GM15510 (cell line): ENCODE results near the gene HHIPL1.

Experiments
- POLR2A ChIP-seq: IDR thresholded peaks from 3 replicates; pipeline ENCODE4 v1.6.1; 2011; ENCODE audit warnings: borderline replicate concordance; ENCODE audit not compliant: insufficient read length; ENCODE audit errors: extremely low read depth

Gene HHIPL1

GRCh38 chr14:99672506-99673304, 27.8 kb downstream of the HHIPL1 start:
- TF ChIP-seq POLR2A, result no peak

GRCh38 chr14:99673305-99674063, 28.6 kb downstream of the HHIPL1 start:
- TF ChIP-seq POLR2A, result no peak

- TF ChIP-seq POLR2A, result no peak
Observed at GRCh38 chr14:99674064-99674650, 29.2 kb downstream of the HHIPL1 start.

DNA sequence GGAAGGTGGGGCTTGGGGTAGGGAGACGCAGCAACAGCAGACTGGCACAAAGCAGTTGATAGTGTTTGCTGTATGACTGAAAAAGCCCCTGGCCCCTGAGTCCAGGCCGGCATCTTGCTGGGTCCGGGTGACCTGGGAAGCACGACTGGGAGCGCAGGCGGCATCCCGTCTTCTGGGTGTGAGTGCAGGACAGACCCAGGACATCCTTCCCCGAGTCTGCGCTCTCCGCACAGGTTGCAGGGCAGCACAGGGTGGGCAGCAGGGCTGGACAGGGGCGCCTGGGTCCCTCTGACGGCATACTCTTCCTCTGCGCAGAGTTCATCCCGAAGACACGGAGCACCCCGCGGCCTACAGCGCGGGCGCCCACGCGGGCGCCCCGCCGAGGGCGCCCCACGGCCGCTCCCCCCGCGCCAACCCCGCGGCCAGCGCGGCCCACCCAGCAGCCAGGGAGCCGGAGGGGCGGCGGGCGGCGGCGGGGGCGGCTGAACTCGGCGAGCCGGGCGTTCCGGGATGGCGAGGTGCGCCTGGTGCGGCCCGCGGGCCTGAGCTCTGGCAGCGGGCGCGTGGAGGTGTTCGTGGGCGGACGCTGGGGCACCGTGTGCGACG, 29.9 kb downstream of the HHIPL1 start:
- TF ChIP-seq POLR2A, result no peak

- no peak for TF ChIP-seq POLR2A
Observed at GRCh38 chr14:99675382-99675835, 30.5 kb downstream of the HHIPL1 start.

GRCh38 chr14:99675951-99676350, 31.0 kb downstream of the HHIPL1 start:
- no peak for TF ChIP-seq POLR2A

GRCh38 chr14:99676657-99677056, 31.7 kb downstream of the HHIPL1 start:
- TF ChIP-seq POLR2A, result no peak

GRCh38 chr14:99677231-99678140, 32.6 kb downstream of the HHIPL1 start:
- TF ChIP-seq POLR2A, result no peak

DNA sequence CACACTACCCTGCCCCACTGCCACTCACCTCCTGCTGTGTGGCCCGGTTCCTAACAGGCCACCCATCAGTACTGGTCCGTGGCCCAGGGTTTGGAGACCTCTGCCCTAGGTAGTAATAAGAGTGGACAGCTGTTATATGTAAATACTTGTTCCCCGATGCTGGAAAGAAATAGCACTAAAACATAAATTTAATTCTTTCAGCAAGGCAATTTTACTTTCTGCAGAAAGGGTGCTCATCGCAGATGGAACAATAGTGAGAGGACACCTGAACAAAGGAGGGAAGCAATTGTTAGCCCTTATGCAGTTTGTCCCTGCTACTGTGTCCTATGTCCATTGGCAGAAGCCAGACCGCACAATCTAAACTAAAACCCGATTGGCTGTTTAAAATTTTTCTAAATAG, 33.3 kb downstream of the HHIPL1 start:
- no peak for TF ChIP-seq POLR2A

GRCh38 chr14:99679111-99679510, 34.2 kb downstream of the HHIPL1 start:
- TF ChIP-seq POLR2A, result no peak

DNA sequence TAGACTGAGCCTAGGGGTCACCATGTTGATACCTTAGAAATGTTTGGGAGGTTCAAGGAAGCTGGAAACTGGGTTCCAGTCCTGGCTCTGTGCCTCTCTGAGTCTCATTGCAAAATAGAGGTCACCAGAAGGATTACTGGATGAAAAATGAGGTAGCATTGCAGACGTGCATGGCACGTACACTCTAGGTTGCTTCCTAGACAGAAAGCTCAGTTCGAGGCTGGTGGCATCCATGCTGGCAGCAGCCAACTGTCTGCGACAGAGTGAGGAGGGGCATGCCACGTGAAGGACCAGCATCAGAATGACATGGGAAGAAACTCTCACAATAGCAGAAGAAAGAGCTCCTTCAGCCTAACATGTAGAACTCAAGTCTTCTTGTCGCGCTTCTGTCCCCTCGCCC, 34.6 kb downstream of the HHIPL1 start:
- TF ChIP-seq POLR2A, result no peak

GRCh38 chr14:99679996-99680395, 35.1 kb downstream of the HHIPL1 start:
- TF ChIP-seq POLR2A, result no peak

DNA sequence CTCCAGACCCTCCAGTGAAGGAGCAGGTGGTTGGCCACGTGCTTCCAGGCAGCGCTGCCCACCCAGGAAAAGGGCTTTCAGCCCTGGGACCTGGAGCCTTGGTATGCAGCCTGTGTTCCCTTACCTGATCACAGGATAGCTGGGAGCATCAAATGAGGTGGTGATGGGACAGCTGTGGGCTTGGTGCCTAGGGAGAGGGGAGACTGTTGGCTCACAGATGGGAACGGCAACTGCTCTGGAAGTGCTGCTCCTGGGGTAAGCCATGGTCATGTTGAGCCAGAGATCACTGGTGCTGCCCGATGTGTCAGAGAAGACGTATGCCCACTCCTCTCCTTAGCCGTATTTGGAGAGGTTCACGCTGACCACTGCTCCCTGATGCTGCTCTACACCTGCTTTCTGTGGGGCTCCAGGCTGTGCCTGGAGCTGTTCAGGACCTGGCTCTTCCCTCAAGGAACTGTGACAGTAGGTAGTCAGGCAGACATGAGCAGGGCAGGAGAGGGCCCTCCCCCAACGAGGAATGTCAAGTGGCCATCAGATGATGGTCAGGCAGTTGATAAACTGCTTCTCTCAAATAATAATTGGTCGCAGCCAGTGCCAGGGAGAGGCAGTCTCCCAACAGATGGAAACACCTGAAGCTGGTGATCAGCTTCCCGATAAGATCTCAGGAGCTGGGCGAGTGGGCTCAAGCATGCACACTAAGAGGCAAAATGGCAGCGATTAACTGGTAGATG, 36.3 kb downstream of the HHIPL1 start:
- TF ChIP-seq POLR2A, result no peak
